ENCODE data around the gene CAPN15. TPM values are rescaled to one million over a fixed set of nuclear protein-coding genes. Genes with fewer than 3 reads are reported as not detected.
A peak's percentile ranks its signal among the peaks of the same experiment; 100 is the strongest.

The CAPN15 gene
- total RNA-seq, 1 experiment from 2014 or later, result 55.9 TPM

DNA sequence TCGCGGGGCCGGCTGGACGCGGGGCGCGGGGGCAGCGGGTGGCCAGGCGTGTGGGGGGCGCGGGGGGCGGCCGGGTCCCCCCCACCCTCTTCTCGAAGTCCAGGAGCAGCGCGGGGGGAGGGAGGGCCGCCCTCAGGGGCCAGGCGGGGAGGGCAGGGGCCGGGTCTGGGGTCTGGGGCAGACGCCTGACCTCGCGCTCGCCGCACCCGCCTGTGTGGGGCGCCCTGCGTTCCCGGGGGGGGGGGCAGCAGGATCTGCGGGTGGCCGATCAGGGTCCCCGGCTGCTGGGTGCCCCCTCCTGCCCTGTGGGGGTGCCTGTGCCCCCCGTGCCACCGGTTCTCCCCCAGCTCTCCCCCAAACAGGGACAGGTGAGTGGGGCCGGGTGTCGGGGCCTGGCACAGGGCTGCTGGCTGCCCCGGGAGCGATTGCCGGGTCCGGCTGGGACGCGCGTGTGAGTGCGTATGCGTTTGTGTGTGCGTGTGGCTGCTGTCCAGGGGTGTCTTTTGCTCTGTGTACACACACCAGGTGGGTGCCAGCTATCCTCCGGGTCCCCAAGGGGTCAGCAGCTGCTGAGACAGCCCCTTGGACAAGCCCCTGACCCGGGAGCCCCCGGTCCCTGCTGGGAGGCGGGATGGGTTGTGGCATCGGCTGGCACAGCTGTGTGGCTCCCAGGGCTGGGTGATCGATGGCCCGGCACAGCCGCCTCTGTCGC is 33.3 kb downstream of the CAPN15 start:
- Histone ChIP-seq H3K4me3 (no peak overlapping the region), H3K36me3 (no peaks in the 10 kb centered on the region), H3K9me3 (no peaks in the 10 kb centered on the region), H3K27me3 (peaks cover 21% of the 10 kb centered on the region)
- DNase-seq, result no peak

GRCh38 chr16:561413-561794 is 33.9 kb downstream of the CAPN15 start:
- Histone ChIP-seq H3K9me3 (no peaks in the 10 kb centered on the region), H3K36me3 (no peaks in the 10 kb centered on the region), H3K4me3 (no peak overlapping the region), H3K27me3 (peaks cover 21% of the 10 kb centered on the region)
- no peak for DNase-seq

DNA sequence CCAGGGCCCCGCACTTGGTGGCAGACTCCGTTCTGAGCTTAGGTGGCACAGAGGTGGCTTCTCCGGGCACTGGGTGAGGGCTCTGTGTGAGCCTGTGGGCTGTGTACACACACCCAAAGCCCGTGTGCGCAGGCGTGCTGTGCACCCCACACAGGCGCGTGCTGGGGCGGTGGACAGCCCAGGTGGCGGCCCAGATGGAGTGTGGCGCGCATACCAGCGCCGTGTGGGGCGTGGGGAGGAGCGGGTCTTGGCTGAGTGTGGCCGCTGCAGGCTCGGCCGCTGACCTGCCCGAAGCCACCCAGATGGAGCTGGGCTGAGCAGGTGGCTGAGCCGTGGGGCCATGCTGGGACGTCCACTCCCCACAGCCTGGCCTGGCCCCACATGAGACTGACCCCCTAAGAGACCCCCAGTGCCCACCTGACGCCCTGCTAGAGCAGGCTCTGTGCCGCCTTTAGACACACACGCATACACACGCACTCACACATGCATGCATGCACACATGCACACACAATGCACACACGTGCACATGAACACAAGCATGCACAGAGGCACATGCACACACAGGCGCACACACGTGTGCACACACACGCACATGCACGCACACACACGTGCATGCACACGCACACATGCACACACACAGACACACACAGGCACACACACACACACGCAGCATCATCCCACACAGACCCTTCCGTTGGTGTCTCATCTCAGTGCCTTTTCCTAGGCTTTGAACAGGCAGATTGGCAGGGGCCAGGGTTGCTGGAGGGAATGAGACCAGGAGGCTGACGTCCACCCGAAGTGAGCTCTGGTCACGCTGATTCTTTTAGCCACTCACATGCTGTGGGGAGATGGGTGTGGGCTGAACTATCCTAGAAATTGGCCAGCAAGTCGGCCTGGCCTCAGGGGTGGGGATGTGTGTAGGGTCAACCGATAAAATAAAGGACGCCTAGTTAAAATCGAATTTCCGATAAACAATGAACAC is 34.7 kb downstream of the CAPN15 start:
- Histone ChIP-seq H3K9me3 (no peaks in the 10 kb centered on the region), H3K27me3 (peaks cover 21% of the 10 kb centered on the region), H3K4me3 (no peak overlapping the region), H3K36me3 (no peaks in the 10 kb centered on the region)
- DNase-seq, result no peak

- no peak overlapping the region for H3K4me3 ChIP-seq
- H3K36me3 ChIP-seq, result no peaks in the 10 kb centered on the region
- peaks cover 21% of the 10 kb centered on the region for H3K27me3 ChIP-seq
- no peak for DNase-seq
- H3K9me3 ChIP-seq, result no peaks in the 10 kb centered on the region
Measured at GRCh38 chr16:563072-563644, 35.6 kb downstream of the CAPN15 start.

DNA sequence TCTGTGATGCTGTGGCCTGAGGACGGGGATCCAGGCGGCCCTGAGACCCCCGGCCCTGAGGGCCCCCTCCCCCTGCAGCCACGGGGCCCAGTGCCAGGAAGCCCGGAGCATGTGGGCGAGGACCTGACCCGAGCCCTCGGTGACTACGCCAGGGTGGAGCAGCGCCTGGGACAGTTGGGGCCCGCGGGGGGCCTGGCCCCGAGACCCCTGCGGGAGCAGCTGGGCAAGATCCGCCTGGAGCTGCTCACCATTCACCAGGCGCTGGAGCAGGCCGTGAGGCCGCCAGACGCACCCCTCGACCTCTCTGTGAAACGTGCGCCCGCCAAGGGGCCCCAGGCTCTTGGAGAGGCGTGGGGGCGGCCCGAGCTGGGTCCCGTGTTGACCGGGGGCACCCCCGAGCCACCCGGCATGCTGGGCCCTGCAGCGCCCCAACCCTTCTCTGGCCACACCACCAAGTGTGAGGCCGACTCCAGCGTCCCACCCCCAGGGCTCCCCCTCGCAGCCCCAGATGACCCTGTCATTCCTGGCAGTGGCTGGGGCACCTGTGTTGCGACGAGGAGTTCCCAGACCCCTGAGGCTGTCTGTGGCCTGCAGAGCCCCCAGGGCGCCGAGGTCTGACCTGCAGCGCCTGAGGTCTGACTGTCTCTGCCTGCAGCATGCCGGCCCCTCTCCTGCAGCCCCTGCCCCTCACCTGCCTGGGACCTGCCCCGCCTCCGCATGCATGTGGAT is 37.3 kb downstream of the CAPN15 start:
- H3K9me3 ChIP-seq, result no peaks in the 10 kb centered on the region
- peaks cover 15% of the 10 kb centered on the region for H3K27me3 ChIP-seq
- H3K36me3 ChIP-seq, result no peaks in the 10 kb centered on the region
- DNase-seq, result no peak
- H3K4me3 ChIP-seq, result no peak overlapping the region

DNA sequence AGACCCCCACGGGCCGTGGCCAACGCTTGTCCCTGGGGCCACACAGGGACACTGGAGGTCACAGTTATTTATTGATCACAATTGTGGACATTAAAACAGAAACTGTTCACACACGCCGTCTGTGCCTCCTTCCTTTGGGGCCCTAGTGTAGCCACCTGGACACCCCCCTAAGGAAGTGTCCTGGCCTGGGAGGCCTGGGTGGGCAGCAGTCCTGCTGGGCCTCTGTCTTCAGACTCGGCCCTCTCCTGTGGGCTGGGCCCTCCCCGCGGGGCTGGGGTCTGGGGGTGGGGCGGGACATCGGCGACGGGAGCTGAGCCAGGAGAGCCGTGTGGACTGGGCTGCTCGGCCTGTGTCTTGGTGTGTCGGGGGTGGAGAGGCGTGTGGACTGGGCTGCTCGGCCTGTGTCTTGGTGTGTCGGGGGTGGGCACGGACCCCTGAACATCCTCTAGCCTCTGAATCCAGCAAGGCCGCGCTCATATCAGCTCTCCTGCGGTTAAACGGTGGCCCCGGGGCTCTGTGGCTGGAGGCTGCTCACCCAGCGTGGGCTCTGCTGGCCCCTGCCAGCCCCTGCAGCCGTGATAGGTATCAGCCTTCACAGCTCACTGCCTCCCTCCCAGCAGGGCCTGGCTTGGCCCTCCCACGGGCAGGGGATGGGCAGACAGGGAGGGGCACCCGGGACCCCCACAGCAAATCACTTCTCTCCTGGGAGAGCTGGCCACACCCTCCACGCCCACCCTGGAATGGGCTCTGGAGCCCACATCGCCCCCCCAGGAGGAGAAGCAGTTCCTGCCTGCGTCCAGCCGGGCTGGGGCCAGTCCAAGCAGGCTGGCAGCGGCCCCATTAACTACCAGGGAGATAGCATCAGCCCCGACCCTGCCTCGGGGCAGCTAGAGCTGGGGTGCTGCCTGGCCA is 38.2 kb downstream of the CAPN15 start:
- H3K9me3 ChIP-seq, result no peaks in the 10 kb centered on the region
- H3K36me3 ChIP-seq, result no peaks in the 10 kb centered on the region
- H3K4me3 ChIP-seq, result no peak overlapping the region
- DNase-seq, result no peak
- peaks cover 15% of the 10 kb centered on the region for H3K27me3 ChIP-seq

DNA sequence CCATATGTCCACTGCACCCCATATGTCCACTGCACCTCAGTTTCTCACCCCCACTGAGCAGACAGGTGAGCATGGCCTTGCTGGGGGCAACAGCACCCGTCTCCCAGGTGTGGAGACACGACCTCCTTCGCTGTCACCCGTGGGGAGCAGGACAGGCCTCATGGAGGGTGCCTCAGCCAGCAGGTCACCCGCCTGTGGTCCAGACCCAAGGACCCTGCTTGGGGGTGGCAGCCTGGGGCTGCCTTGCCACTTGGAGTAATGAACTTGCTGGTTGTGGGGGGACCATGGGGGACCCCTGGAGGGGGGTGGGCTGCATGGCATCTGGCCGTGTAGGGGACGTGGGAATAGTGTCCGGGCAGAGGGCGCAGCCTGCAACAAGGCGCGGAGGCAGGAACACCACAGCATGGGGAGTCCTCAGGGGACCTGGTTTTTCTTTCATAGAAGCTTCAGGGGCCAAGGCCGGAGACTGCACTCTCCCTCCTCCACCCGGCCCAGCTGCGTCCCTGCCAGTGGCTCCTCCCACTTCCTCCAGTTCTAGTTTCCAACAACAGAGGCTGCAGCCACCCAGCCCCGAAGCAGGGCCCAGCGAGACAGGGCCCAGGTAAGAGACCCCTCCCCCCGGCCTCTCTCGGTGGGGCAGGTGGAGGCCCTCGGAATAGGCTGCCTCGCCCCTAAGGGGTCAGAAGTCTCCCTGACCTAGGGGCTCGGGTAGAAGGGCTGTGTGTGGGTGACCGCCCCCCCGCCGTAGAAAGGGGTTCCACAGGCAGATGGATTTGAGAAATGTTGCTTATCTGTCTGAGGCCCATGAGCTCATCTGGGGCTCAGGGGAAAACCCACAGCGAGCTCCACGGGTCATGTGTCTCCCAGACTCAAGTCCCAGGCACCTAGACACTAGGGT is 39.2 kb downstream of the CAPN15 start, which contains the start of gene NHLRC4:
Gene NHLRC4, plus strand, starts transcription at position 531 of the 898 bp plus-strand sequence. CDS start 1,043 bp downstream, outside the sequence.
- peaks cover 2% of the 10 kb centered on the region; the same call in 1 of the 2 replicates for H3K36me3 ChIP-seq
- H3K4me3 ChIP-seq, result no peak within 1 kb of the TSS
- no peaks in the 10 kb centered on the region for H3K9me3 ChIP-seq
- no peak for DNase-seq
- H3K27me3 ChIP-seq, result peaks cover 4% of the 10 kb centered on the region

DNA sequence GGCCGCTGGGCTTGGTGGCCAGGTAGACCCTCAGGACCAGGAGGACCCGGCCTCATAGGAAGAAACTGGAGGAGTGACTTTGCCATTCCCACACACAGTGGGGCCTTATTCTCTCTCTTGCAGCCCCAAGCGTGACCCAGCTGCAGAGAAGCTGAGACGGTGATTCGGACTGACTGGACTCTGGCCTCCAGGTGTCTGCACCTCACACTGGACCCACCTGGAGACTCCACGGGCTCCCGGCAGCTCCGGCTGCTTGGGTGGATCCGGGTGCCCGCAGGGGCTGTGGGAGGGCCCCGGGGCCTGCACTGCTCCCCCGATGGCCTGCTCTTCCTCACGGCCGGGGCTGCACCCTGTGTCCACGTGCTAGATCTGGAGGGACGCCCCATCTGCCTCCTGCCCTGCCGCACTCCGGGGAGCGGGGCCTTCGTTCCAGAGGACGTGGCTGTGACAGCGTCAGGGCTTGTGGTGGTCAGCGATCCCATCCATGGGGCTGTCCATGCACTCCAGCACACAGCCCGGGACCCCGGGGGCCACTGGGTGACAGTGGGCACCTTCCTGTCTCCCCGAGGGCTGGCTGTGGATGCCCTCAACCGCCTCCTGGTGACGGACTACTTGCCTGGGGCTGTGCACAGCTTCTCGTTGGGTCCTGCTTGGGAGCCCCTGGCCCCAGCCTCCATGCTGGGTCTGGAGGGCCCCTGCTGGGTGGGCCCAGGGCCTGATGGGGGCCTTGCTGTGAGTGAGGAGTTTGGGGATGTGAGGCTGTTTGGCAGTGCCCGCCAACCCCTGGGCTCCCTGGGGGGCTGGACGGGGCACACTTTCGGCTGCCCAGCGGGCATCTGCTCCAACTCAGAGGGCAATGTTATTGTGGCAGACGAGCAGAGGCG is 40.1 kb downstream of the CAPN15 start:
- DNase-seq, result no peak
- Histone ChIP-seq H3K9me3 (no peaks in the 10 kb centered on the region), H3K27me3 (no peaks in the 10 kb centered on the region), H3K36me3 (peaks cover 8% of the 10 kb centered on the region), H3K4me3 (no peak overlapping the region)

GRCh38 chr16:568401-569258 is 41.1 kb downstream of the CAPN15 start:
- no peak for DNase-seq
- peaks cover 11% of the 10 kb centered on the region for H3K36me3 ChIP-seq
- H3K4me3 ChIP-seq, result peak overlapping the region; percentile 51
- H3K9me3 ChIP-seq, result no peaks in the 10 kb centered on the region
- H3K27me3 ChIP-seq, result no peaks in the 10 kb centered on the region

DNA sequence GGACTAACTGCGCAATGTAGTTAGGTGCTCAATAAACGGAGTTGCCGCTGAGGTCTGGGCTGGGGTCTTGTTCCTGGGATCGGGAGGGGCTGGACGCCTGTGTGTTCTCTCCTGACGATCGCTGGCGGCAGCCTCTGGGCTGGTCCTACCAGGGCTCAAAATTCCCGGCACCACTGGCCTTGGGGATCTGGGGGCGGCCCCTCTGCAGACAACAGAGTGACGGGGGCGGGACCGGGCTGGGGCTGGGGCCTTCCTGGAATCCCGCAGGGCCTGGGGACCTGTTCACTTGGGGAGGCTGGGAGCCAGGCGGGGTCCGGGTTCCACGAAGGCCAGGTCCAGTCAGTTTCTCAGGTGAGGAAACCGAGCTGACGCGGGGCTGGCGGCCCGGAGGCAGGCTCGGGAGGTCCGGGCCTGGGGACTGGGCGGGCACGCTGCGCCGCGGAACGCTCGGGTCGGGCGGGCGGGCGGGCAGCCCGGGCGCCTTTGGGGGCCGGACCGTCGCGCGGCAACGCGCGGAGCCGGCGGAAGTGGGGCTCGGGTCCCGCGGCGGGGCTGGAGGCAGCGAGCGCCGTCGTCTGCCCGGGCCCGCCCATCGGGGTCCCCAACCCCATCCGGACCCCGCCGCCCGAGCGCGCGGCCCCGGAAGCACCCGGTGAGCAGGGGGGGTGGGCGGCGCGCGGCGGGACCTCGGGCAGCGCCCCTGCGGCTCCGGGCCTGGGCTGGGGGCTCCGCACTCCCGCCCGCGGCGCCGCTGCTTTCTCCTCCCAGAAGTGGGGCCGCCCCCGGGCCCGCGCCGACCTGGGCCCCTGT is 42.1 kb downstream of the CAPN15 start, which contains the start of gene PIGQ:
Gene PIGQ, plus strand, starts transcription at position 524 of the 810 bp plus-strand sequence. CDS start 4,107 bp downstream, outside the sequence.
- peak; percentile 78 for DNase-seq
- peak within 1 kb of the TSS; percentile 76 for H3K4me3 ChIP-seq
- no peaks in the 10 kb centered on the region for H3K27me3 ChIP-seq
- peaks cover 20% of the 10 kb centered on the region for H3K36me3 ChIP-seq
- no peaks in the 10 kb centered on the region for H3K9me3 ChIP-seq

GRCh38 chr16:572865-573650 is 45.5 kb downstream of the CAPN15 start:
- H3K36me3 ChIP-seq, result peaks cover 27% of the 10 kb centered on the region
- no peak overlapping the region for H3K4me3 ChIP-seq
- DNase-seq, result no peak
- H3K9me3 ChIP-seq, result no peaks in the 10 kb centered on the region
- no peaks in the 10 kb centered on the region for H3K27me3 ChIP-seq
